Fibroblast of villous mesenchyme (primary cell): ENCODE measurements around the gene CACNA1A. TPM values are rescaled to one million over a fixed set of nuclear protein-coding genes. Genes with fewer than 3 reads are reported as not detected.

Experiments used
- DNase-seq: peaks from one replicate; pipeline ENCODE4 v3.0.0-alpha.2; 2010; ENCODE audit warnings: low read depth
- H3K4me3 ChIP-seq: 2 replicates; pipeline ENCODE4 v1.5.1; 2011; ENCODE audit warnings: low read depth, mild to moderate bottlenecking, low read length
- total RNA-seq: library from RNA; depleted of rRNA; stranded (reverse); fragments of >200 nt; gene quantifications from 2 replicates; pipeline ENCODE4 v1.2.3, GENCODE V29; 2012
- TF ChIP-seq, protein P1 (sequence below): IDR thresholded peaks from 2 replicates; pipeline ENCODE4 v1.5.1; 2012; ENCODE audit warnings: low read depth, mild to moderate bottlenecking, low read length; ENCODE audit not compliant: insufficient read depth

The CACNA1A gene
- total RNA-seq, 1 donor: 0.43 TPM

- no peak overlapping the region for H3K4me3 ChIP-seq
- no peak for DNase-seq
- TF ChIP-seq, protein P1, sequence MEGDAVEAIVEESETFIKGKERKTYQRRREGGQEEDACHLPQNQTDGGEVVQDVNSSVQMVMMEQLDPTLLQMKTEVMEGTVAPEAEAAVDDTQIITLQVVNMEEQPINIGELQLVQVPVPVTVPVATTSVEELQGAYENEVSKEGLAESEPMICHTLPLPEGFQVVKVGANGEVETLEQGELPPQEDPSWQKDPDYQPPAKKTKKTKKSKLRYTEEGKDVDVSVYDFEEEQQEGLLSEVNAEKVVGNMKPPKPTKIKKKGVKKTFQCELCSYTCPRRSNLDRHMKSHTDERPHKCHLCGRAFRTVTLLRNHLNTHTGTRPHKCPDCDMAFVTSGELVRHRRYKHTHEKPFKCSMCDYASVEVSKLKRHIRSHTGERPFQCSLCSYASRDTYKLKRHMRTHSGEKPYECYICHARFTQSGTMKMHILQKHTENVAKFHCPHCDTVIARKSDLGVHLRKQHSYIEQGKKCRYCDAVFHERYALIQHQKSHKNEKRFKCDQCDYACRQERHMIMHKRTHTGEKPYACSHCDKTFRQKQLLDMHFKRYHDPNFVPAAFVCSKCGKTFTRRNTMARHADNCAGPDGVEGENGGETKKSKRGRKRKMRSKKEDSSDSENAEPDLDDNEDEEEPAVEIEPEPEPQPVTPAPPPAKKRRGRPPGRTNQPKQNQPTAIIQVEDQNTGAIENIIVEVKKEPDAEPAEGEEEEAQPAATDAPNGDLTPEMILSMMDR: no peak
Observed at GRCh38 chr19:13298565-13299481, 207.5 kb downstream of the CACNA1A start.

DNA sequence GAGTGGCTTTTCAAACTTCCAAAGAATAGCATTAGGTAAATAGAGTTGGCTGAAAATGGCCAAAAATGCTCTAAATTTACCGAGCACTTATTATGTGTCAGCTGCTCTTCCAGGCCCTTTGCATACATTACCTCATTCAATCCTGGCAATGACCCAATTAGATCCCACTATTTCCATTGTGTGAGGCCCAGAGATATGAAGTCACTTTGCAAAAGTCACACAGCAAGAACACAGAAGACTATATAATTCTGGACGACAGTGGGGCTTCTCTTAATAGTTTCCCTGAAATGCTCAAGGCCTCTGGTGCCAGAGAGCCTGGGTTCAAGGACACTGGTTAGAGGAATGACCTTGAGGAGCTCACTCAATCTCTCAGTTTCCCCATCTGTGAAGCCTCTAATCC, 209.3 kb downstream of the CACNA1A start:
- DNase-seq: no peak
- TF ChIP-seq, protein P1: no peak
- H3K4me3 ChIP-seq: no peak overlapping the region

GRCh38 chr19:13294812-13295567, 211.3 kb downstream of the CACNA1A start:
- TF ChIP-seq, protein P1: no peak
- DNase-seq: no peak
- H3K4me3 ChIP-seq: no peak overlapping the region

DNA sequence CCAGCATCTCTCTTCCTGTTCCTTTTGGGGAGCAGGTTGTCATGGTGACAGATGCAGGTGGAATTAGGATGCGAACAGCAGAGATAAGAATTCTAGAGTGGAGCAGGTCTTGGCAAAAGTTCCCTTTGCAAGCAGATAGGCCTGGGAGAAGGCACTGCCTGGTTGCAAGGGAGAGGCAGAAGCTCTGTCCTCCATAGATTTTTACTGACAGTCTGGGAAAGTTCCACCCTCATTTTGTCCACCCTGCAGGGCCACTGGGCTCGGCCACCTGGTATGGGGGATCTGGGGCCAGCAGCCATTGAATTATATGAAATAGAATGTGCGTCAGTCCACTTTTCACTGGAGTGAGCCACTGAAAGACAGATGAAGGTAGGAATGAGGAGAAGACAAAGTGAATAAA, 214.4 kb downstream of the CACNA1A start:
- TF ChIP-seq, protein P1: no peak
- no peak overlapping the region for H3K4me3 ChIP-seq
- DNase-seq: no peak

DNA sequence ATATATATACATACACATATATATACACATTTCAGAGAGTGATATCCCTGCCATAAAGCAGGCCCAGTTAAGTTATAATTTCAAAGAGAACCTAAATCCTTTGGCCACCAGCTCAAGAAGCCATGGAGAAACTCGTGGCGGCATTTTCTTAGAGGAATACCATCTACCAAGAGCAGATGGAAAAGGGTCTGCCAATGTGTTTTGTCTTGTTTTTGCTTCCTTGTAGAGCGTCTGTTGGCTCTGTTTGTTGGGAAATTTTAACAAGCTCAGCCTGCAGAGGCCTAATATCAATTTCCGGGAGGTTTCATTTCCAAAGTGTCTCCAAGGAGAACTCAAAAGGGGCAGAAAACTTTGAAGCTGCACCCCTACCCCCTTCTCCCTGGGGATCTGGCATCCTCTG, 215.5 kb downstream of the CACNA1A start:
- no peak for DNase-seq
- no peak overlapping the region for H3K4me3 ChIP-seq
- TF ChIP-seq, protein P1: no peak

- H3K4me3 ChIP-seq: no peak overlapping the region
- no peak for DNase-seq
- TF ChIP-seq, protein P1: no peak
Observed at GRCh38 chr19:13289295-13289694, 217.0 kb downstream of the CACNA1A start.
